Measurements from ENCODE around the gene MIS18BP1. TPM values are rescaled to one million over a fixed set of nuclear protein-coding genes. Genes with fewer than 3 reads are reported as not detected.

Gene MIS18BP1
- polyA plus RNA-seq, 4 donors: 35.5 to 47.0 (median 39.1) TPM

Other genes starting within 250 kb of the MIS18BP1 start
- 10 to 100 TPM; 56.0 to 88.6 (median 75.1) TPM for gene PRPF39, start 169.1 kb downstream of the MIS18BP1 start, polyA plus RNA-seq (ENCODE audit: insufficient read length in 4 of 4)
- 100 to 1,000 TPM in 3 of 4 donors, 10 to 100 TPM in 1; 86.4 to 153 (median 130) TPM for gene FKBP3, start 118.7 kb downstream of the MIS18BP1 start, polyA plus RNA-seq (ENCODE audit: insufficient read length in 4 of 4)
- 10 to 100 TPM; 10.8 to 14.7 (median 12.8) TPM for gene FANCM, start 117.3 kb downstream of the MIS18BP1 start, polyA plus RNA-seq (ENCODE audit: insufficient read length in 4 of 4)